HUDEP-2 (cell line): ENCODE data around the gene FAM53A.
"Not testable (repeated sequence)": the region's sequence is repeated elsewhere in the genome, so short reads cannot be mapped to it uniquely, and the experiment has no call there.

Experiments used
- DNase-seq, 76 experiments: peaks; one replicate each; lab custom pipeline; 2025; ENCODE audit not compliant: unreplicated experiment in 76 of 76; lab: John Stamatoyannopoulos, UW

FAM53A gene

GRCh38 chr4:1690698-1691097 lies 6.6 kb upstream of the FAM53A start:
- no peak for DNase-seq

DNA sequence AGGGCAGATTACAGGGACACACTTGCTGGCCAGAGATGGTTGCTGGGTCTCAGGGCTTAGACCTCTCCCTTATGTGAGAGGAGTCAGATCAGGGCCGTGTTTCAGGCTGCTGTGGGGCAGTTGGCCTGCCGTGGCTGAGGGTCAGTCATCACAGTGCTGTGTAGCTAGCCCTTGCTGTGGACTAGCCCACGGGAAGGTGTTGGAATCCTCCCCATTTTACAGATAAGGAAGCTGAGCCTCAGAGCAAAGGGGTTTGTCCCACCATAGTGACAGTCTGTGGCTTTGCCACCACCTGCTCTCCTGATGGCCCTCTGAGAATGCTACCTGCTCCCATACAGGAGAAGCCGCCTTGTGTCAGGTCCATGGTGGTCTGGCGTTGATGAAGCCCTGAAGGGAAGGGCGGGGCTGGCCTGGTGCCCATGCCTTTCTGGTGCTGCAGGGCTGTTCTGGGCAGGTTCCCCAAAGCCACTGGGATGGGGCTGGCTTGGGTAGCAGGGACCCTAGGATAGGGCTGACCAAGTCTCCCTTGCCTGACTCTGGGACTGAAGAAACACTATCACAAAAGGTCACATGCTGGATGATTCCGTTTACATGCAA lies 2.4 kb upstream of the FAM53A start:
- peak in 2 of 76 experiments; percentile 6 to 8 for DNase-seq

DNA sequence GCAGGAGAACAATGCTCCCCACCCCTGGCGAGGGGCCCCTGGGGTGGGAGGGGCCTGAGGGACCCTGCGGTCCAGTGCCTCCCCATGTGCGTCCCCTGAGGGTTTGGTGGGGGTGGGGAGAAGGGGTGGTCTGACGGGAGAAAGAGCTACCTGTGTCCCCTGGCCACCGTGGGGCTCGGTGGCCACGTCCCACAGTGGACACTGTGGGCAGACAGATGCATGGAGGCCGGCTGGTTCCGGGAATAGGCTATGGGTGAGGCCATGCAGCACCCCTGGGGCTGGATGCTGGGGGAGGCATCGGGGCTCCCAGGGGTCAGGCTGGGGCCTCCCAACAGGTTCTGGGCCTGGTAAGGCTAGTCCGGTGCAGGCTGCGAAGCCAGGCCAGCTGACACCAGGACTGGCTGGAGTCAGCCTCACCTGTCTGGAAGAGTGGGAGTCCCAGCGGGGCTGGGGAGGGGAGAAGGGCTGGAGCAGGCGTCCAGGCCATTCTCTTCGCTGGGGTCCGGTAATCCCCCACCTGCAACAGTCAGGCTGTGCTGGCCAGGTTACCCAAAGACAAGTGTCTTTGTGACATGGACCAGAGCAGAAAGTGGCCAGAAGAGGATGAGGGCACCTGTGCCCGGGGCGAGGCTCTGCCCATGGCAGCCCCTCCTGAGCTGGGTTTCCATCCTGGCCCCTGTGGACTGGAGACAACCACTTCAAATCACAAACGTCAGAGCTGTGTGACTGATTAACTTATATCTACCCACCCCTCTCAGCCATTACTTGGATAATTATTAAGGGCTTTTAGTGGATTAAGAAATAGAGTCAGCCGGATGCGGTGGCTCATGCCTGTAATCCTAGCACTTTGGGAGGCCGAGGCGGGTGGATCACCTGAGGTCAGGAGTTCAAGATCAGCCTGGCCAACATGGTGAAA lies 1.4 kb upstream of the FAM53A start:
- no peak for DNase-seq

GRCh38 chr4:1684506-1685234 lies 557 bp upstream of the FAM53A start:
- peak in 3 of 76 experiments; percentile 38 to 87 (median 69) for DNase-seq

DNA sequence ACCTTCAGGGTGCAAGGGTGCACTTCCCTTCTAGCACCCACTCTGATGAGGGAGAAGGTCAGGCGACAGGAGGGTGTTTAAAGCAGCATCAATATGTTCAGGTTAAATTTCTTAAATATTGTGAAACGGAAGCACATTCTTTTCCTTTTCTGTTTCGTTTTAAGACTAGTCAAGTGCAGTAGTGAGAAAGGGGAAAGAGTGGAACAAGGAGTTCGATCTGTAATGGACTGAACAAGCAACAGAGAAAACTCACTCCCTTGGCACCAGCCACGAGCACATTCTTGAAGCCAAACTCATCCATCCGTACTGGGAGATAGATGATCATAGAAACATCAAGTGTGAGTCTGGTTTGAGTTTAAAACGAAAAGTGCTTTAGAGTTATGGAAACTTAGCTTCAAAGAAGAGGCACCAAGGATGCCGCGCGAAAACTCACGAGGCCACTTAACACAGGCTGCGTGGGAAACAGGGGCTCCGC lies 815 bp downstream of the FAM53A start:
- DNase-seq = peak in 3 of 76 experiments; percentile 4 to 28 (median 12)

- DNase-seq = no peak
These were observed 1.3 kb downstream of the FAM53A start for GRCh38 chr4:1682860-1683259.

DNA sequence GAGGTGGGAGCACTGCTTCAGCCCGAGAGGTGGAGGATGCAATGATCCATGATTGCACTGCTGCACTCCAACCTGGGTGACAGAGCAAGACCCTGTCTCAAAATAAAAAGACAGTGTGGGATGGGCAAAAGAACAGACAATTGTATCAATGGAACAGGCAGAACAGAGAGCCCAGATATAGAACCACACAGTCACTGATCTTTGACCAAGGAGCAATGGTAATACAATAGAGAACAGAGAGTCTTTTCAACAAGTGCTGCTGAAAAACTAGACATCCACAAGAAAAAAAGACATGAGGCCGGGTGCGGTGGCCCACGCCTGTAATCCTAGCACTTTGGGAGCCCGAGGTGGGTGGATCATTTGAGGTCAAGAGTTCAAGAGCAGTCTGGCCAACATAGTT lies 5.9 kb downstream of the FAM53A start:
- DNase-seq = no peak

GRCh38 chr4:1676605-1677525 lies 7.2 kb downstream of the FAM53A start:
- peak in 55 of 76 experiments; percentile 4 to 70 (median 36) for DNase-seq

DNA sequence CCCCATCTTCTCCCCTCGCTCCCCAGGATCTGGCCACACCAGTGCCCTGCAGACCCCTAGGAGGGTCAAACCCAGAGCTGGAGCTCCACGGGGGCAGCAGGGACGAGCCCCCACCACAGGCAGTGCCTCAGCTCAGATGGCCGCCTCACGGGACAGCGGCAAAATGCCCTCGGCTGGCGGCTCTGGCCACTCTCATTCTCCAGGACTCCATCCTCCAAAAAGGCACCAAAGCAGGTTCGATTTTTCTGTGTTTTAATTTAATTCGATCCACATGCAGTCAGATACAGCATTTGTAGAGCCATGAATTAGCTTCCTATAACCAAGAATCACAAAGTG lies 8.3 kb downstream of the FAM53A start:
- no peak for DNase-seq

- no peak for DNase-seq
These were observed 8.8 kb downstream of the FAM53A start for GRCh38 chr4:1675136-1675801.

DNA sequence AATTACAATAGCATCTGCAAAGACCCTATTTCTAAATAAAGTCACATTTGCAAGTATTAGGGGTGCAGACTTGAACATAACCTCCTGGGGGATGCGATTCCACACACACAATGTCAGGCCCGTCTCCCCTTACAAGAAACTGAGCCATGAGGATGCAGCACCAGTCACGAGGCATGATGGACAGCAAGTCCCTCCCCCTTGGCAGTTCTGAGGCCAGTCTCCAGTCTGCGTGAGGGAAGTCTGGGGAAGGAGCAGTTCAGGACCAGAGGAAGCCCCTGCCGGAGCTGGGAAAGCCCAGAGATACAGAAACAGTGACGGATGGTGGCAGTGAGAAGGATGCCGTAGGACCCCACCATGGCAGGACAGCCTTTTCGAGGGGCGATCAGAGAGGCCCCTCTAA lies 9.4 kb downstream of the FAM53A start:
- no peak for DNase-seq

GRCh38 chr4:1673671-1674070 lies 10.4 kb downstream of the FAM53A start:
- DNase-seq = no peak

DNA sequence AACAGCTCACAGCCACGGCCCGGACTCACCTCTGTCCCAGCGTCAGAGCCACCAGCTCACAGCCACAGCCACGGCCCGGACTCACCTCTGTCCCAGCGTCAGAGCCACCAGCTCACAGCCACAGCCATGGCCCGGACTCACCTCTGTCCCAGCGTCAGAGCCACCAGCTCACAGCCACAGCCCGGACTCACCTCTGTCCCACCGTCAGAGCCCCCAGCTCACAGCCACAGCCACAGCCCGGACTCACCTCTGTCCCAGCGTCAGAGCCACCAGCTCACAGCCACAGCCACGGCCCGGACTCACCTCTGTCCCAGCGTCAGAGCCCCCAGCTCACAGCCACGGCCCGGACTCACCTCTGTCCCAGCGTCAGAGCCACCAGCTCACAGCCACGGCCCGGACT lies 13.1 kb downstream of the FAM53A start:
- not testable (repeated sequence) for DNase-seq

DNA sequence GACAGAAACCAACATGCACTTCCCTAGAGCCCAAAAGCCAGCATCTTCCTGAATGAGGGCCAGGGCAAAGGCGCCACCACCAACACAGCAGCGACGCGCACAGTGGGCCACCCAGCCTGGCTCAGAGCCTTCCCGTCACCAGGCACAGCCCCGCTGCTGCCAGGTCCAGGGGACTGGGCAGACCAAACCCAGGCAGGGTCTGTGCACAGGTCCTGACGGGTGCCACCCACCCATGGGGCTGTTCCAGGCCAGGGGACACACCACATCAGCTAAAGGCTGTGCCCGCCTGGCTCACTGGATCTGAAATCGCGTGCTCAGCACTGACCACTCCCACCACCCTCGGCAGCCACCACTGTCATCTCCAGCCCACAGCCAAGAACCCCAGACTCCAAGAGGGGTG lies 13.8 kb downstream of the FAM53A start:
- DNase-seq = no peak

DNA sequence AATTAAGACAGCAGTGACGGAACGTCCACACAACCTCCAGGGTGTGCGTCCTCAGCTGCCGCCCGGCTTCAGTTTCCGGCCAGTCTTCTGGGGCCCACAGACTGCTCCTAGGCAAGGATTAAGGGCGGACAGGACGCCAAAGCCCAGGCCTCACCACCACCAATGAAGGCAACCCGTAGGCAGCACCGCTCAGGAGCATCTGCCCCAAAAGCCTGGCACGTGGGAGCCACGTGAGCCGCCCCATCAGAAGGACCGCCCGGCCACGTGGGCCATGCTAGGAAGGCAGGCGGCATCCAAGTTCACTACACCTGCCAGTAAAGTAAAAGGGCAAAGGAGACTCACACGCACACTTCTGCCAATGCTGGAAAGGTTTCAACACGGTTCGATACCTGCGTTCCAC lies 14.3 kb downstream of the FAM53A start:
- no peak for DNase-seq

GRCh38 chr4:1669270-1669669 lies 14.8 kb downstream of the FAM53A start:
- DNase-seq = no peak

DNA sequence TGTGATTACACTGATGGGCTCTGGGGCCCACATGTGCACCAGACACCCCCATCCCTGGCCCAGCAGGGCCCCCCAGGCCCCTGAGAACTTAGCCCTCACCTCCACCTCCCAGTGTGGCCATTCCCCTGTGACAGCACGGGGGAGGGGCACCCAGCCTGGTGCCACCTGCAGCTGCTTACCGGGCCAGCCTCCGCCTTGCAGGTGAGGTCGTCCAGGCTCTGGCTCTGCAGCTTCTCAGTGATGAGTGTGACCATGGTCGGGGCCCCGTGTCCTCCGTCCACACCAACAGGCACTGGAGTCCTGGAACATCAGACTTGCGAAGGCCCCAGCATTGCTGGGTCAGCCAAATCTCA lies 15.6 kb downstream of the FAM53A start:
- DNase-seq = no peak

- no peak for DNase-seq
These were observed 16.8 kb downstream of the FAM53A start for GRCh38 chr4:1667273-1667672.

GRCh38 chr4:1666391-1666790 lies 17.7 kb downstream of the FAM53A start:
- peak in 49 of 76 experiments; percentile 1 to 70 (median 24) for DNase-seq

- DNase-seq = no peak
These were observed 20.0 kb downstream of the FAM53A start for GRCh38 chr4:1664141-1664540.
